HG03025 (cell line): Measurements from ENCODE around the gene AADAT.
"Not testable (repeated sequence)": the region's sequence is repeated elsewhere in the genome, so short reads cannot be mapped to it uniquely, and the experiment has no call there.

ENCODE experiments used
- ATAC-seq: cut with Tn5 transposase; IDR thresholded peaks from one replicate; pipeline ENCODE4 v1.9.1; 2021; ENCODE audit warnings: mild to moderate bottlenecking, moderate library complexity; ENCODE audit not compliant: unreplicated experiment, low FRiP score

AADAT gene

DNA sequence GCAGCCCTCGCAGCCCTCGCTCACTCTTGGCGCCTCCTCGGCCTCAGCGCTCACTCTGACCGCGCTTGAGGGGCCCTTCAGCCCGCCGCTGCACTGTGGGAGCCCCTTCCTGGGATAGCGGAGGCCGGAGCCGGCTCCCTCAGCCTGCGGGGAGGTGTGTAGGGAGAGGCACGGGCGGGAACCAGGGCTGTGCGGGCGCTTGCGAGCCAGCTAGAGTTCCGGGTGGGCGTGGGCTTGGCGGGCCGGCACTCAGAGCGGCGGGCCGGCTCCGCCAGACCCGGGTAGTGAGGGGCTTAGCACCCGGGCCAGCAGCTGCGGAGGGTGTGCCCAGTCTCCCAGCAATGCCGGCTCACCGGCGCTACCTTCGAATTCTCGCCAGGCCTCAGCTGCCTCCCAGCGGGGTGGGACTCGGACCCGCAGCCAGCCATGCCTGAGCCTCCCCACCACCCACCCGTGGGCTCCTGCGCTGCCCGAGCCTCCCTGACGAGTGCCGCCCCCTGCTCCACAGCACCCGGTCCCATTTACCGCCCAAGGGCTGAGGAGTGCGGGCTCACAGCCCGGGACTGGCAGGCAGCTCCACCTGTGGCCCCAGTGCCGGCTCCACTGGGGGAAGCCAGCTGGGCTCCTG lies 1.4 kb upstream of the AADAT start:
- ATAC-seq: no peak

DNA sequence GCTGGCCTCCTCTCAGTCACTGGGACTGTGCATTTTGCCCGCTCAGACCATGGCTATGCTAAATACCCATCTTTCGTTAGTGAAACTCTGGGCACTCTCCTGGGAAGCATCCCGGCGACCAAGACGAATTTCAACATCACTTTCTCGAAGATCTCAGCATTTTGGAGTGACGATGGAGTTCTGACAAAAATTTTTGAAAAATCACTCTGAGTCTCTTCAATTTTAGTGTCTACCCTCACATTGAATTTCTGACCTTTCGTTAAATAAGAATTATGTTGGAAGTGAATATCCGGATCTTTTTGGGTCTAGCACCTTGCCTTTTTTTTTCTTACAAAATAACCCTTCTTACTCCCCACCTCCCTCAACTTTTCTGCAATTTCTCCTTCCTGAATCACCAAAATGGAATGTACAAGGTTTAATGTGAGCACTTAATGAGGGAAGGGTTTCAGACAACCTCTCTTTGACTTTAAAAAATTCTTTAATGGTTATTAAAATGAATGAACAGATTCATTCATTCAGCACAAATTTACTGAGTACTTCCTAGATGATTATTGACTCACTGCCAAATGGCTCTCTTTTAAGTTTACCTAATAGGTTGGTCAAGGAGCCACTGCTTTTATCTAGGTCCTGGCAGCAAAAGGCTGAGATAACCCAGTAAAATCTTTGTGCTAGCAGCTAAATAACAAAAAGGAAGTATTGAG lies 746 bp upstream of the AADAT start:
- no peak for ATAC-seq

DNA sequence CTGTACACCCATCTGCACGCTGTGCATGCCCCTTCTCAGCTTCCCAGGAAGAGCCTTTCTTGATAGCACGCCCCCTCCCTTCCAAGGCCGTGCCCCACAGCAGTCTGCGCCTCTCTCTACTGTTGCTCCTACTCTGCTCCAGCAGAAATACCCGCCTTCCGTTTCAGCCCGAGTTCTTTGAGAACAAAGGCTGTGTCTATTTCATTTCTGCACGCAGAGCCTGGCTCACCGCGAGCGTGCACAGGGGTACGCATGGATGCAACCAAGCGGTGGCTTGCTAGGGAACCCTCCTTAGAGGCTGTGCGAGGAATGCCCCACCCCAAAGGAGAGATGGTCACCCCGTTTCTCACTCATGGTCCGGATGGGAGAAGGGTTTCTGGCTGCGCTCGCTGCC lies 485 bp downstream of the AADAT start:
- no peak for ATAC-seq

DNA sequence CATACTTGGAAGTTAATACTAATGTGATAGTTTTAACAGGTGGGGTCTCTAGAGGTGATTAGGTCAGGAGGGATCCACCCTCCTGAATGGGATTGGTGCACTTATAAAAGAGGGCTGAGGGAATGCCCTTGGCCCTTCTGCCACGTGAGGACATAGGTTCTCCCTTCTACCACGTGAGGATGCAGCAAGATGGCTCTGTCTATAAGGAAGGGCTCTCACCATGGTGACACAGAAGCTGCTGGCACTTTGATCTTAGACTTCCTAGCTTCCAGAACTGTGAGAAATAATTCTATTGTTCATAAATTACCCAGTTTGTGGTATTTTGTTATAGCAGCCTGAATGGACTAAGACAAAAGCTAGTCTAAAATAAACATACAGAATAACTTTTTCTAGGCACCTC lies 1.0 kb downstream of the AADAT start:
- no peak for ATAC-seq

DNA sequence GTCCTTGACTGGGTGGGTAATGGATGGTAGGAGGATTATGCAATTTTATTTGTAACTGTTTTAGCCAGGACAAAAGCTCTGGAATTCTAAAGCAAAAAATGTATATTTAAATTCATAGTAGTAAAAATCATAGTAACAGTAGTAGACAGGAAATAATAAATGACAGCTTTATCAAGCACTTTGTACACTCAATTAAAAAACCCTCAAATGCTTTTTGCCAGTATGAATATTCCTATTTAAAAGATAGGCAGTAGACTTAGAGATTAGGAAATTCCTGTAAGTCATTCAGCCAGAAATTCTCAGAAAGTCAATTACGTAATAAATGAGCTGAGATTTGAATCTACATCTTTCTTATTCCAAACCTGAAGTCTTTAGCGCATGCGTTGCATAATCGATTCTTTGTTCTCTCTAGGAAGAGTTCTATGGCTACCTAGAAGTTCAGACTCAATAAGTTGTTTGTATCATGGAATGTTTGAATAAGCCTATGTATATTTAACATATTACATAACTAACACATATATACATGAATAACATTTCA lies 2.5 kb downstream of the AADAT start:
- no peak for ATAC-seq

DNA sequence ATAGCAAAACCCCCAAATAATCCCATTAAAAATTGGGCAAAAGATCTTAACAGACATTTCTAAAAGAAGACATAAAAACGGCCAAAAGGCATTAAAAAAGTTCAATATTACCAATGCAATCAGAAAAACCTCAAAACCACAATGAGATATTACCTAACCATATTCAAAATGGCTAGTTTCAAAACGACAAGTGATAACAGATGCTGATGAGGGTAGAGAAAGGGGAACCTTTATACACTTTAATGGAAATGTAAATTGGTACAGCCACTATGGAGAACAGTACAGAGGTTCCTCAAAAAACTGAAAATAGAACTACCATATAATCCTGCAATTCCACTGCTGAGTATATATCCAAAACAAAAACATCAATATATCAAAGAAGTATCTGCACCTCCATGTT lies 6.2 kb downstream of the AADAT start:
- ATAC-seq: no peak

DNA sequence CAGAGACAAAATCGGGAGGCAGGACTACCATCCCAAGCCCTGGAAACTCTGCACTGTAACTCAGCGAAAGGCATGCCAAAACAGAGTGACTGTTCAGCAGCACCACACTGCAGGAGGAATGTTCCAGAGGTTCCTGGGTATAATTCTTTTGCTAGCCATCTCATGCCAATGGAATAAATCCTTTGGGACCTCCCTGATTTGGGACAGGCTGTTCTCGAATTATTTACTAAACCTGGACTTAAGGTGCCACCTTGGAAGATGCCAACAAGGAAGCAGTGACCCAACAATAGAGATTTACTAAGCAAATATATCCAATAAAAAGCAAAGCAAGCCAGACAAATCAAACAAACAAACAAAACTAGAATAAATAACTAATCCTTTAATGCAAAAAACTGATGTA lies 9.3 kb downstream of the AADAT start:
- ATAC-seq: no peak

DNA sequence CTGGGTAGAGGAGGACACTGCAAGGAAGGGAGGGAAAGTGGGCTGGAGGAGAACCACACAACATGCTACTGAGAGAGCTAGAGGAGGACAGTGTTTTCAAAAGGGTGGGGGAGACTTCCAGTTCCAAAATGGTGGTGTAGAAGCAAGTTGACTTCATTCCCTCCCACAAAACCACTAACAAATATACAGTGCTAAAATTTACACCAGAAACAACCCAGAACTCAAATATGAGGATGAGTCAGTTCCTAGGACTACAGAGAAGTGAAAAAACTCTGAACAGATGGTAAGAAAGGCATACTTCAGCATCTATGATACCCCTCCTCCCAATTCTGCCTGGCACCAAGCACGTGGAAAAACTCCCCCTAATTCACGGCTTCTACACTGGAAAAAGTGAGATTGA lies 9.8 kb downstream of the AADAT start:
- no peak for ATAC-seq

DNA sequence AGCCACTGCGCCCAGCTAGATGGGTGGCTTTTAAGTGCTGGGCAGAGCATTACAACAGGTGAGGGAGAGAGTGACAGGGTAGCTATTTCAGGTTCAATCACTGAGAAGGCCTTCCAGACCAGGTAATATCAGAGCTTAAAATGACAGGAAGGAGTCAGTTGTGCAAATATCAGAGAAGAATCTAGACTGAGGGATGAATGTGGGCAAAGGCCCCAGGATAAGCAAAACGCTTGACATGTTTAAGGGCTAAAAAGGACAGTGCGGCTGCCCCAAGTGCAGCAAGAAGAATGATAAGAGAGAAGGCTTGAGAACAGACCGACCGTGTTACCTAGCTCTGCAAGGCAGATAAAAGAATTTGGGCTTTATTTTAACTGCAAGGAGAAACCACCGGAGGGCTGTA lies 18.6 kb downstream of the AADAT start:
- ATAC-seq: no peak

DNA sequence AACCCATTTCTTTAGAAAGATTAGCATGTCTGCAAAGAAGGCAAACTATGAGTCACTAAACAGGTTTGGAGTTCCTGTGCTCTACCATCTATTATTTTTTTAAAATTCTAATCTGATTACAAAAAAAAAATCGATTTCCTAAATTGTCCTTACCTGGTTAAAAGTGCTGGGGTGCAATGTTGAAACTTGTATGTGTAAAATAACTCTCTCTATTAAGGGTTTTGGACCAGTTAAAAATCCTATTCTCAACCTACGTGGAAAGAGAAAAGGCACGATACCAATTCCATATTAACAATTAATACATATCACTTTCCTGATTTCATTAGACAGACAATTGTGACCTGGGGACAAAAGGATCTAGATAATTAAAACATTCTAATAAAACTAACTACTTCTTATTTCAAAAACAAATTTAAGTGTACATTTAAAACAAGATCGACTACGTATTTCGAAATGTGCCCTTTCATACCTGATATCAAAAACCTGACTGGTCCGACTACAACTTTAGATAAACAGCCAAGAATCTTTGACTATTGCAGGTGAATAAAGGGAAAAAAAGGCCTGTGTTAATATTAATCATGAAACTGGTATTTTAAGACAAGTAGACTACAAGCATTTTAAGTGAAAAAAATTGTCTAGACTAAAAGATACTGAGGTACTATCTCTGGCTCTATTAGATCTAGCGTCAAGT lies 21.2 kb downstream of the AADAT start:
- ATAC-seq: no peak

DNA sequence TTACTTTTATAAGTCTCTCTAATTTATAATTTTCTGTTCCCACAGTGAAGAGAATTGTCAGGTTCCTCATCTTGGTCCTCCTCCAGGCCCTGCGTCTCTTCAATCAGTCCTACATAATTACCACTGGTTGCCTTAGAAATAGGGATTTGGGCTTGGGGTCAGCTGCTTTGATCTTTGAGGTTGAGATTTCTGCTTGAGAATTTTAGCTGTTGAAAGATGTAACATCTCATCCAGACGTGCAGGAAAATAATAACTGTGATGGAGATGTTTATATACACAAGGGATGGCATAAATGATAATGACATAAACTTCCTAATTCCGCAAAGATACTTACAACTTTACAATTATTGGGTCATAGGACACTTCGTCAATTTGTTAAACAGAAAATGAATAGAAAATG lies 30.3 kb downstream of the AADAT start:
- no peak for ATAC-seq

DNA sequence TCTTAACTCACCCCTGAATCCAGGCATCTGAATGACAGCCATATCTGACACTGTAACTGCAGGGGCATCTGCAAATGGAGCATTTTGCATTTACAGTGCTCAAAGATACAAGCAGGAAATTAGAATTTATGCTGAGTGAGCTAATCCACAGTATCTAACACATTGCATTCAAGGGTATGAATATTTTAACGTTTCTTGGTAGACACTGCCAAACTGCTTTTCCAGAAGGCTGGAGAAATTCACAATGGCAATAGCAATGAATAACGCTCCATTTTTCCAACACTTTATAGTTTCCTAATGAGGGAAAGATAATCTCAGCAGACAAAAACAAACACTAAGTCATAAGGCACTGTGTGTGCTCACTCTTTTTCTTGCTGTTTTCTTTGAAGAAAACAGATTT lies 30.9 kb downstream of the AADAT start:
- no peak for ATAC-seq

DNA sequence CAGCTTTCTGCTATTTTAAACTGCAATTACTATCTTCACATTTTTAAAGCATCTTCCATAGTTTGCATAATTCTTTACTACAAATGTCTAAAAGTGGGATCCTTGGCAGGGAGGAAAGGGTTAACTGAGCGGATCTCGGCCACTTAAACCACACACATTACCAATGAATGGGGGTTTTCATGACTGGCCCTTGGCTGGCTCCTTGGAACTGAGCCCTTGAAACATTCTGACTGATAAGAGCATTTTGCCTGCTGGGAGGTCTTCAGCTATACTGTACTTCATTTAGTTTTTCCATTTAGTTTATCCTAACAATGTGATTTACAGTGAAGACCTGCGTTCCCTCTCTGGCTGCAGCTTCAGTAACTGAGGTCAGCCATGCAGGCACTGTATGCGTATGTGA lies 31.9 kb downstream of the AADAT start:
- no peak for ATAC-seq

DNA sequence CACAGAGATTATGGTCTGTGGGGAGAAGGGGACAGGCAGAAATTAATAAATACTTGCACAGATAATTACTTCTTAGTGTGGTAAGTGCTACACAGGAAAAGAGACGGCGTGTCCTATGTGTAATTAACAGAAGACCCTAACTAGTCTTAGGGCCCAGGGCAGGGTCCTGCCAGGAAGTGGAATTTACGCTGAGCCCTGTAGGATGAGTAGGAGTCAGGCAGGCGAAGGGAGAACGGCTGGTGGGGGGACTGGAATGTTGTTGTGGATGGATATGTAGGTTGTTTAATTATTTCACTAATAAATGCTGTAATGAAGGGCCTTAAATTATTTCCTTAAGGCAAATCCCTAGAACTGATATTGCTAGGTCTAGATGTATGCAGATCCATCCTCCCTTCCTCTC lies 36.8 kb downstream of the AADAT start:
- ATAC-seq: no peak

DNA sequence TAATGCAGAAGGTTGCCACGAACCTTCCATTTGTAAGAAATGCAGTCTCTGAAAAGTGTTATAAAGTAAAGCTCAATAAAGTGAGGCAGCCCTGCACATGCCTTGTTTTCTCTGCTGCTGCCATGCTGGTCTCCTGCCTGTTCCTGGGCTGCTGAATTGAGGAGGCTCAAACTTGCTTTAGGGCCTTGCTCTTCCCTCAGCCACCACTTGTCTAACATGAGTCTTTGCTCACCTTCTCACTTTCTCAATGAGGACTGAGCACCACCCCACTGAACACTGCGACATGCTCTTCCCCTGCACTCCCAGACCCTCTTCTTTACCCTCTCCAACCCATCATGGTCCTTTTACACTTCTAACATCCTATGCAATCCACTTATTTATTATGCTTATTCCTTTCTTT lies 38.4 kb downstream of the AADAT start:
- no peak for ATAC-seq

DNA sequence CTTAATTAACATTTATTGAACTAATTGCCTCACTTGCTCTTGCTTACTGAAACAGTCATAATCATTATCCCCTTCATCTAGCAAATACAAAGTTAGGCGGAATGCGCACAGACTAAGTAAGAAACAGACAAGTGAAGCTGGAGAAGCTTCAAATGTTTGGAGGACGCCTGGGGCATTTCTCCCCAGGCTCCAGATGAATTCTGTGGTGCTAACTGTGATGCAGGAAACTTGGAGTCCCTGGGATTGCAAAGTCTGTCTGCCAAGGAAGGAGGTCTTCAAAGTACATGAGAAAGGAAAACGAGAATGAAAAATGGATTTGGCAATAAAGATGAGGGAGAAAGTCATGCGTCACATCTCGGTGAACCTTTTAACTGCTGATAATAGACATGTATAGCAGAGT lies 40.0 kb downstream of the AADAT start:
- no peak for ATAC-seq

DNA sequence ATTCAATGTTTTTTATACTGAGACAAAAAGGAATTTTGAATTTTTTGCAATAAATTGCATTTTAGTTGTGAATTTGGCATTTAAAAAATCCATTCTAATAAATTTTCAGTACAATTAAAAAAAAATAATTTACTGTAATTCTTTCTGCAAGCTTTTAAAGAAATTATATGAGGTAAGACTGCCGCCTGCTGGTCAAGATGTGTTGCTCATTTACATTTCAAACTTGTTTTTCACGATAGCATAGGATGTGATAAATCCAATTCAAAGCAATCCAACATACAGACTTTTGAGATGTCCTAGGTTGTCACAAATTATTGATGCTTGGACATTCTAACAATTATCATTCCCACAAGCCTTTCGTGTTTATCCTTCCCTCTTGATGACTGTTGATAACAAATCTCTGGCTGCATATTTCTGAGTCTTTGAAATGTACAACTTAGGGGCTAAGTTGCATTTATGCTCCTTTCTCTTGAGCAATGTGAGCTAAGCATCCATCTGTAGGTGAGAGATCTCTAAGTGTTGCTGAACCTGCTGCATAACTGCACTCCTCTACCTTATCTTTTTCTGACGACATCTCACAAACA lies 41.9 kb downstream of the AADAT start:
- no peak for ATAC-seq

DNA sequence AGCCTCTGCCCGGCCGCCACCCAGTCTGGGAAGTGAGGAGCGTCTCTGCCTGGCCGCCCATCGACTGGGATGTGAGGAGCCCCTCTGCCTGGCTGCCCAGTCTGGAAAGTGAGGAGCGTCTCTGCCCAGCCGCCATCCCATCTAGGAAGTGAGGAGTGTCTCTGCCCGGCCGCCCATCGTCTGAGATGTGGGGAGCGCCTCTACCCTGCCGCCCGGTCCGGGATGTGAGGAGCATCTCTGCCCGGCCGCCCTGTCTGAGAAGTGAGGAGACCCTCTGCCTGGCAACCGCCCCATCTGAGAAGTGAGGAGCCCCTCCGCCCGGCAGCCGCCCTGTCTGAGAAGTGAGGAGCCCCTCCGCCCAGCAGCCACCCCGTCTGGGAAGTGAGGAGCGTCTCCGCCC lies 43.6 kb downstream of the AADAT start:
- not testable (repeated sequence) for ATAC-seq

DNA sequence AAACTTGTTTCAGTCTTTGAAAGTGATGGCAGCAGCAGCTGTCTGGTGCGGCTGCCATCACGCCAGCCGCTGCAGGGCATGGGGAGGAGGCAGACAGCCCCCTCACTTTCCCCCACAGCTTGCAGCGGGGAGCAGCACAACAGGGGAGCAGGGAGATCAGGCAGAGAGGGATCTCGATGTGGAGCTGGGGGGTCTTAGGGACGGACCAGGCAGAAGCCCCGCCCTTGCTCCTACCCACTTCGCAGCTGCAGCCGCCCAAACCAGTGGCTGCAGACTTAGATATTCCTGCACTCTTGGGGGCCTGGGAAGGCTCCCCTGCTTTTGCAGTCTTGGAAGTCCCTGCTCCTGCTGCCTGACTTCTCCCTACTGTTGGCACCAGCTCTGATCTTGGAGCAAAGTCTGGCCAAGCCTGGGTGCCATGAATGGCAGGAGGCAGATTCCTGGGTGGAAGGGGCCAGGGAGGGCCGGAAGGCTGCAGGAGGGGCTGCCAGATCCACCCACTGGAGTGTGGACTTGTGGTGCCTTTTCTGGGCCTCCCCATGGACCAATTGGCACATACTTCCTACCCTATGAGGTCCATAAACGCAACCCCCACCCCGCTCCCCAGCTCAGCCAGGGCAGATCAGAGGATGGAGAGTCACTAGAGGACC lies 49.6 kb downstream of the AADAT start:
- no peak for ATAC-seq

DNA sequence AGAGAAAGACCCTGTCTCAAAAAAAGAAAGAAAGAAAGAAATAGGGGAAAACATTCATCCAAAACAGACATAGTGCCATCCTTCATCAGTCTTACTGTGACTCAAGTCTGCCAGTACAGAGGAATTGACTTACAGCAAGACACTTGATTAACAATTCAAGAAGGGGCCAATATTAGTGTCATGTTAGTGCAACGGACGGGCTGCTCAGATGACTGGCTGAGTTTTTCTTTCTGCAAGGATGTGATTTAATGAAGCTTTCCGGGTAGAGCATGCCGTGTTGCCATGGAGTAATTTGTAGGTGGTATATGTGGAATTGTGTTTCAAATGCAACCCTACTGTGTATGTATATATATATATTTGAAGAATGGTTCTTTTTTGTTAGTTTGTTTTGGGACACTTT lies 51.0 kb downstream of the AADAT start:
- no peak for ATAC-seq

DNA sequence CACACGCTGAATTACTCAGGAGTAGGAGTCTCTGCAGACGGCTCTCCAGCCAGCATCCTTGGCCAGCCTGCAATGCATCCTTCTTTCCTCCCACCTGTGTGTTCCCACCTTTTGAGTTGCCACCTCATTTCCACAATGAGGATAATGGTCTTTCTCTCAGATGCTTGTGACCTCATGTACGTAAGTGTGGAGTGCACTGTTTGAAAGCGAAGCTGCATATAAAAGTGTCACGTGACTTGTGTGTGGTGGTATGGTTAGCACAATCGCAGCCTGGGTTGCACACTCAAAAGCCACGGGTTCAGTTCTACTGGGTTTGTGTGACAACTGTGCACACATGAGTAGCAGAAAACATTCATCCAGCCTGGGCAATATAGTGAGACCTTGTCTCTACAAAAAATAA lies 51.5 kb downstream of the AADAT start:
- no peak for ATAC-seq
